Activated CD8-positive, alpha-beta memory T cell treated with anti-CD3 and anti-CD28 coated beads, Interleukin-2, amount 50 U/mL, for 24 hours (primary cell): ENCODE measurements around the gene CXorf38.
"Not testable (repeated sequence)": the region's sequence is repeated elsewhere in the genome, so short reads cannot be mapped to it uniquely, and the experiment has no call there.

Experiments
- DNase-seq: peaks from one replicate; pipeline ENCODE4 v3.0.0-alpha.2; 2020; ENCODE audit errors: extremely low read depth

The CXorf38 gene

GRCh38 chrX:40628506-40628905 is 18.9 kb downstream of the CXorf38 start:
- DNase-seq, result no peak

- no peak for DNase-seq
Measured at GRCh38 chrX:40625294-40625693, 22.1 kb downstream of the CXorf38 start.

GRCh38 chrX:40623665-40624064 is 23.7 kb downstream of the CXorf38 start:
- no peak for DNase-seq

- DNase-seq, result no peak
Measured at GRCh38 chrX:40623139-40623536, 24.2 kb downstream of the CXorf38 start, which contains the start of gene MPC1L. Gene MPC1L, plus strand, starts transcription at chrX:40623428. Its CDS starts 138 bp downstream, at chrX:40623566.

GRCh38 chrX:40622479-40623138 is 24.8 kb downstream of the CXorf38 start:
- DNase-seq, result no peak

- no peak for DNase-seq
Measured at GRCh38 chrX:40617566-40617965, 29.8 kb downstream of the CXorf38 start.

GRCh38 chrX:40615976-40616375 is 31.4 kb downstream of the CXorf38 start:
- no peak for DNase-seq

GRCh38 chrX:40612511-40612910 is 34.9 kb downstream of the CXorf38 start:
- no peak for DNase-seq

GRCh38 chrX:40607381-40607780 is 40.0 kb downstream of the CXorf38 start:
- no peak for DNase-seq

- no peak for DNase-seq
Measured at GRCh38 chrX:40603446-40603845, 43.9 kb downstream of the CXorf38 start.

- not testable (repeated sequence) for DNase-seq
Measured at GRCh38 chrX:40589616-40590321, 57.6 kb downstream of the CXorf38 start.

GRCh38 chrX:40587623-40588022 is 59.7 kb downstream of the CXorf38 start:
- DNase-seq, result not testable (repeated sequence)

GRCh38 chrX:40582811-40583210 is 64.5 kb downstream of the CXorf38 start:
- no peak for DNase-seq

- DNase-seq, result not testable (repeated sequence)
Measured at GRCh38 chrX:40582178-40582577, 65.2 kb downstream of the CXorf38 start.

- no peak for DNase-seq
Measured at GRCh38 chrX:40581336-40581920, 65.9 kb downstream of the CXorf38 start.

- peak; percentile 75 for DNase-seq
Measured at GRCh38 chrX:40580537-40581335, 66.6 kb downstream of the CXorf38 start, which contains the start of gene ATP6AP2. Gene ATP6AP2, plus strand, starts transcription at chrX:40580970. Its CDS starts 96 bp downstream, at chrX:40581066.

- no peak for DNase-seq
Measured at GRCh38 chrX:40579900-40580536, 67.3 kb downstream of the CXorf38 start.

GRCh38 chrX:40579141-40579540 is 68.2 kb downstream of the CXorf38 start:
- no peak for DNase-seq

GRCh38 chrX:40578039-40578695 is 69.2 kb downstream of the CXorf38 start:
- DNase-seq, result no peak
